Epithelial cell of prostate (primary cell): ENCODE measurements around the gene DVL3.

ENCODE experiments used
- DNase-seq: peaks from one replicate; pipeline ENCODE4 v3.0.0-alpha.2; 2011; ENCODE audit warnings: low read depth, low spot score
- H3K27ac ChIP-seq: fragments of 450-650 bp; 2 replicates; pipeline ENCODE4 v1.5.1; 2017; ENCODE audit warnings: mild to moderate bottlenecking

DVL3 gene

DNA sequence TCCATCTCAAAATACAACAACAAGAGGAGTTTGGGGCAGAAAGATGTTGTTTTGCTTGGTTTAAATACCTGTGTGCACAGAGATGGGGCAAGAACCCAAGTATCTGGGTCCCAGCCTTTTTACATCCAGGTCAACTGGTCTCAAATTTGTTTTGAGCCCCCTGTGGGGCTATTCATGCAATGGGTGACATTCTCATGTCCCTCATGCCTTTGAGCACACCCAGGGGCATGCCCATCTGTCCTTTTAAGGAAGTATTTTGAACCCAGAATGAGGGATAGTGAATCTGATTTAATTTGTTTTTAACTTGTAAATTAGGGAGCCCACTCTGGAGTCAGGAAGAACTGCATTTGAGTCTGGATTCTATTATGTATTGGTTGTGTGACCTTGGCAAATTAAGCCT lies 45.6 kb downstream of the DVL3 start:
- no peak overlapping the region for H3K27ac ChIP-seq
- DNase-seq = no peak

DNA sequence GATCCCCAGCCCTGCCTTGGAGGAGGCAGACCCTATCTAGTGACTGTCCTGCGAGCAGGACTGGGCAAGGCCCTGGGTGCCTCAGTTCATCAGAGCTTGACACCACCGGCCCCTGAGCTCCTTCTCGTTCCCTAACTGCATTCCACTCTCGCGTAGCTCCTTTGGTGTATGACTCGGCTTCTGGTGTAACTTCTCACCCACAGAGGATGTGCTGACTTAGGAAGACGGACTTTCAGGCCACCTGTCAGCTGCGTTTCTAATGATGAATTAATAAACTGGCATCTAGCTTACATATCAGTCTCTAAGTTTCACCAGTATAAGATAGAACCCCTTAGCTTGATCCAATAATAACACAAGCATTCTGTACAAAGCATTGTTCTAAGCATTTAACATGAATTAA lies 48.3 kb downstream of the DVL3 start:
- no peak overlapping the region for H3K27ac ChIP-seq
- no peak for DNase-seq

DNA sequence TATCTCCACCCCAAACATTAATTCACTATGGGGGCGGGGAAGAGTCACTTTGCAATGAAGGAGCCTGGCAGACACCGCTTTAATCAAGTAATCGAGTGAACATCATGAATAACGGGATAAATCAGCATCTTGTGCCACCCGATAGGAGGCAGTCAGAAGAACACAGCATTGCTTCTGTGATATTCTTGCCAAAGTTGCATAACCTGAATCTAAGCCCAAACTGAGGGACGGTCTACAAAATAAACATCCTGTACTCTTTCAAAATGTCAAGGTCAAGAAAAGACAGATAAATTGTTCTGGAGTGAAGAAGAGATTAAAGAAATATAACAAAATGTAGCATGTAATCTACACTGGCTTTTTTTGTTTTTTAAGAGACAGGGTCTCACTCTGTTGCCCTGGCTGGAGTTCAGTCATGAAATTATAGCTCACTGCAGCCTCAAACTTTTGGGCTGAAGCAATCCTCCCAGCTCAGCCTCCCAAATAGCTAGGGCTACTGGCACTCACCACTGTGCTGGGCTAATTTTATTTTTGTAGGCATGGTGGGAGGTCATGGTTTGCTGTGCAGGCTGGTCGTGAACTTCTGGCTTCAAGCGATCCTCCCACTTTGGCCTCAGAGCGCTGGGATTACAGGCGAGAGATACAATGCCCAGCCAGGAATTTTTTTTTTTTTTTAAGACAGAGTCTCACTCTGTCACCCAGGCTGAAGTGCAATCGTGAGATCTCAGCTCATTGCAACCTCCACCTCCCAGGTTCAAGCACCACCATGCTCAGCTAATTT lies 54.2 kb downstream of the DVL3 start:
- H3K27ac ChIP-seq = no peak overlapping the region
- DNase-seq = no peak

DNA sequence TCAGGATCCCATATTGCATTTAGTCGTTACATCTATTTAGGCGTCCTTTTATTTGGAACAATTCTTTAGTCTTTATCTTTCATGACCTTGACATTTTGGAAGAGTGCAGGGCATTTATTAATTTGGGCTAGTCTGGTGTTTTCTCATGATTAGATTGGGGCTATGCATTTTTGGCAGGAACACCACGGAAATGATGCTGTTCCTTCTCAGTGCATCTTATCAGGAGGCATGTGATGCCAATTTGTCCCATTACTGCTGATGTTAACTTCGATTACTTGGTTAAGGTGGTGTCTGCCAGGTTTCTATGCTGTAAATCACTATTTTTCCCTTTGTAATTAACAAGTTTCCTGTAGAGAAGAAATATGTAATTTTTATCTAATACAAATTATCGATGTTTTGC lies 56.1 kb downstream of the DVL3 start:
- H3K27ac ChIP-seq = no peak overlapping the region
- no peak for DNase-seq

DNA sequence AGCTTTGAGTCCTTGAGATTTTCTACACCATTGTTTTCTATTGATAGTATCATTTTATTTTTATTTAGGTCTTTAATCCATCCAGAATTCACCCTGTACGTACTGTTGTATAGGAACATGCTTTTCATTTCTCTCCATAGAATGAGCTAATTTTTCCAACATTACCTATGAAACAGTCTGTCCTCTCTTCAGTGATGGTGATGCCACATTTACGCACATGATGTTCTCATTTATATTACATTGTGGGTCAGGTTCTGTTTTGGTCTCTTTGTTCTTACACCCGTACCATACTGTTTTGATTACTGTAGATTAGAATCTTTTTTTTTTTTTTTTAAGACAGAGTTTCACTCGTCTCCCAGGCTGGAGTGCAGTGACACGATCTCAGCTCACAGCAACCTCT lies 56.5 kb downstream of the DVL3 start:
- H3K27ac ChIP-seq = no peak overlapping the region
- DNase-seq = no peak

DNA sequence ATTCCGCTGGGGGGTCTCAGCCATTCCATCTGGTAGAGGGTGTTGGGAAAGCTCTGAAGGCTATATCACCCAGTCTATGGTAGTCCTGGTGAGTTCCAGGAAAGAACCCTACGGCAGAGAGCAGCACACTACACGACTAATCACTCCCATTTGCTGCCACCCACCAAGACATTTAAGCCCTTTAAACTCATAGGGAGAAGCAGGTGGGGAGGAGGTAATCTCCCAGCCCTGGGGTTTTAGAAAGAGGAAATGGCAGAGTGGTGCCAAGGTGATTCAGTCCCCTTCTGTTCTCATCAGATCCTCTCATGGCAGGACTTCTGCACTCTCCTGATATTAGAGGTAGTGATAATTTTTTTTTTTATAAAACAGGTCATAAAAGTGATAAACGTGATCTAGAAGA lies 63.6 kb downstream of the DVL3 start:
- no peak for DNase-seq
- H3K27ac ChIP-seq = no peak overlapping the region

DNA sequence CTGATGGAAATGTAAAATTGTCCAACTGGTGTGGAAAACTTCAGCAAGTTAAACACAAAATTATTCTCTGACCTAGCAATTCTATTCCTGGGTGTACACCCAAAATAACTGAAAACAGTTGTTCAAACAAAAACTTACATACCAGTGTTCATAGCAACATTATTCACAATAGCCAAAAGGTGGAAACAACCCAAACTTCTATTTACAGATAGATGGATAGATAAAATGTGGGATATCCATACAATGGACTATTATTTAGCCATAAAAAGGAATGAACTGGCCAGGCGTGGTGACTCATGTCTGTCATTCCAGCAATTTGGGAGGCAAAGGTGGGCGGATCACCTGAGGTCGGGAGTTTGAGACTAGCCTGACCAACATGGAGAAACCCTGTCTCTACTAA lies 67.3 kb downstream of the DVL3 start:
- DNase-seq = no peak
- no peak overlapping the region for H3K27ac ChIP-seq
